Hypothalamus (tissue), 51 donors: Measurements from ENCODE around the gene EIPR1.
A peak's percentile ranks its signal among the peaks of the same experiment; 100 is the strongest.
"Not testable (repeated sequence)": the region's sequence is repeated elsewhere in the genome, so short reads cannot be mapped to it uniquely, and the experiment has no call there.

Experiments
- DNase-seq, 51 donors: peaks; one replicate each; lab custom pipeline; 2025; lab: John Stamatoyannopoulos, UW

Gene EIPR1

GRCh38 chr2:3200420-3200939, 177.1 kb downstream of the EIPR1 start:
- no peak for DNase-seq

GRCh38 chr2:3199627-3200345, 177.8 kb downstream of the EIPR1 start:
- no peak for DNase-seq

GRCh38 chr2:3198671-3199192, 178.9 kb downstream of the EIPR1 start:
- not testable (repeated sequence) for DNase-seq

DNA sequence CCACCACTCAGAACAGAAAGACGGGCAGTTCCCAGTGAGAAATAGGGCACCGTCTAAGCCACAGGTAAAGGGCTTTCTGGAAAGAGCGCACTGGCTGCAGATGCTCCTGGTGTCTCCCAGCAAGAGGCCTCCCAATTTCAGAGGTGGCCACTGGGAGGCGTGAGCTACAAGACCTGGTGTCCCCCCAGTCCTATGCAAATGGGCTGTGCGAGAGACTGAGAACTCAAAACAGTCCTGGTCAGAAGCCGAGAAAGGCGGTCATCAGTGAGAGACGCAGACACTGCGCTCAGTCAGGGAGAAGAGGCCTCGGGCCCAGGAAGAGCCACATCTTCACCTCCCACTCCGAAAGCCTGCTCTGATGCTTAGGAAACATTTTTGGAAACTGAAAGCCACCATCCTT, 179.5 kb downstream of the EIPR1 start:
- DNase-seq = no peak

- DNase-seq = no peak
These were observed 180.3 kb downstream of the EIPR1 start for GRCh38 chr2:3197308-3197707.

DNA sequence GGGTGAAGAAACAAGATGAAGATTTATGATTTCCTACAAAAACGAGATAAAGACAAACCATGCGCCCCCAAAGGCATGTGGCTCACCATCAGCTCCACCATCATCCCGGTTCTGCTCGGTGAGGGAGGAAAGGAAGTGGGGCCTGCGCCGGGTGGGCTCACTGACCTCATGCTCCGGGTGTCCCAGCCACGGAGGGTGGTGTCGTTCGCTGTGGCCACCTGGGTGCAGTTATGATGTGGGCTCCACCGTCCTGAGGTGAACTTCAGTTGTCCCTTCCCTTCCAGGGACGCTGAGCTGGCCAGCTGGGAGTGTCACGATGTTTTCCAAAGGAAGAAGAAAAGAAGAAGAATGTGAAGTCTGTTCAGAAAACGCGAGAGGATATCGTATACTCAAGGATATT, 180.9 kb downstream of the EIPR1 start:
- no peak for DNase-seq

DNA sequence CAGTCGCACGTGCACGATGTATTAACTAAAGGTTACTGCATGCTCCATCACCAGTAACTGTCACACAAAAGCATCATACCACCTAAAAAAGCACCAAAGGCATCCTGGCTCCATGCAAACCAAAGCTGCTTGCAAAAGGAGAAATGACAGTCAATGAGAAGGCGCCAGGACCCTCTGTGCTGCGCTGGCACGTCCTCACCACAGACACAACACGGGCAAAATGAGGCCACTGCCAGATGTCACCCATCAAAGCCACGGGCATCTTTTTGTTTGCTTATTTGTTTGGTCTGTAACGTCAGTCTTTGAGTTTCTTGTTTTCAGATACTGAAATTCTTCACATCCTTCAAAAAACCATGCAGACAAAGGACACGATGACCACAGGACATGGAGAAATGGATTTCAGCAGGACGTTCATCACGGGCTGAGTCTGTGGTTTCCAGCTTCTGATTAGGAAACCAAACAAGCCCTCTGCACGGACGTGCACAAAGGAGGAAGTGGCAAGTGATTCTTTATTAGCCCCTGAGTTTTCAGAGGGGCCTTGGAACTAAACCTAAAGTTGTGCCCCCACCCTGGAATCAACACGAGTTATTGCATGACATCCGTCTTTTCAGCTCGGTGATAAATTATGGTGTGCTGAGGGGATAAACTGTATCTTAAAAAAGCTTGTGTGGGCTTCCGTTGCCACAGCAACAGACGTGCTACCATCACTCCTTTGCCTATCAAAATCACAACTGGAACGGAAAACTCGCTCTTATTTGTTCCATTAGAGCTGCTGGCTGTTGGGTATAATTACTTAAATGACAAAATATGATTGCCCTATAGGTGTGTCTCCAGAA, 181.8 kb downstream of the EIPR1 start:
- DNase-seq = peak in 1 of 51 donors; percentile 53

DNA sequence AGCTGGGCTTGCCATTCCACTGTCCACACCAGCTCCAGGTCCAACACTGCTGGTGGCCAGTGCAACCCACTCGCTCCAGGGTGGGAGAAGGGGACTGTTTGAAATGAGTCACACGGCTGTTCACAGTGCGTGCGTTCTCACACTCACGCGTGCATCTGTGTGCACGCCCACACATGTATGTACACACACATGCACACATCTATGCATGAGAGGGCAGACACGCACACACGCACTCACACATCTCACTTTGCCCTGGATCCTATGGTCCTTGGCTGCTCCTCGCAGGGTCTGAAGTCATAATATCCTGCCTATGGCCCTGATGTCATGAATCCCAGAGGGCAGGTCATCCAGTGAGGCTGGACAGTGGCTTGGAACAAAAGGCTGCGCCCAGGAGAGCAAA, 182.8 kb downstream of the EIPR1 start:
- no peak for DNase-seq

DNA sequence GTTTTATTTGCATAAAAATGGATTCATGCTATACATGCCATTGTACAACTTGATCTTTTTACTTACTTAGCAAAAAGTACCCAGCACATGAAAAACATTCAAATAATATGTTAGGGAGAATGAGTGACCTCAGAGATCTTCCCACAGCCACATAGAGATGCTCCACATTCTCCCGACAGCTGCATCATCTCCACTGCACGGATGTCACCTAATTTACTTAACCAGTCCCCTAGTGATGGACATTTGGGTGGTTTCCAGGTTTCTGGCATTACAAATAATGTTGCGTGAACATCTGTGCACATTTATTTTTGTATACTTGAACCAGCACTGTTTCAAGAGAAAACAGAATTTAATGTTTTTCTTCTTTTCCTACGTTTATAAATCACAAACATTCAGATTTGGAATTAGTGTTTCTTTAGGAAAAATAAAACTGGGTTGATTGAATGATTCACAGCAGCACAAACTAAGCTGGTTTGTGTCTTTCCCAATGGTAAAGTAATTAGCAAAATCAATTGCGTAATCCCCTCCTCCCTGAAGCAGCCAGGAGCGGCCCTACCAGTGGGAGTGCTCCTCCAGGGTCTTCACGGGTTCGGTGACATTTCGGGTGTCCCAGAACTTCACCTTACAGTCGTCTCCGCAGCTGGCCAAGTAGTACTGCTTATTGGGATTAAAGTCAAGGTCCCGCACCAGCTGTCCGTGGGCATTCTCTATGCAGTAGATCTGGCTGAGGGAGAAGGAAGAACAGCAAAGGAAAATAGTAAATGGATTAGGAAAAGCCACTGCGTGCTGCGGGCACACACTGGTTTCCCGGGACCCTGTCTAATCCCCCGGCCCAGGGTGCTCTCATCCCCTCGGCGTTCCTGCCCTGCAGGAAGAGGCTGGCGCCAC, 183.9 kb downstream of the EIPR1 start:
- DNase-seq = peak in 1 of 51 donors; percentile 9

DNA sequence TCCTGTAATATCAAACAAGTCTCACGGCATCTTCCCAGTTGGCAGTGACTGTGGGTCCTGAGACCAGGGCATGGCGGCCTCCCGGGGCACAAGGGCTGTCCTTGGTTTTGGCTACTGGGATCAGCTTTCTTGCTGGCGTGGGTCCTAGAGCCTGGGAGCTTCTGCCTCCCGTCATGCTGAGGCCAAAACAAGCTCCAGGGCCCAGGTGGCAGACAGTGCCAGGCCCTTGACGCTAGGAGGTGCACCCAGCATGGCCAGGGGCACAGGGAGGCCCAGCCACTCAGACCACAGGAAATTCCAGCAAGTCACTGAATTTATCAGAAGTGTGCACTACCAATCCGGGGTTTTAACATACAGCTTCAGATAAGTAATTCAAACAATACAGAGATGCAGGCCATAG, 184.7 kb downstream of the EIPR1 start:
- no peak for DNase-seq

DNA sequence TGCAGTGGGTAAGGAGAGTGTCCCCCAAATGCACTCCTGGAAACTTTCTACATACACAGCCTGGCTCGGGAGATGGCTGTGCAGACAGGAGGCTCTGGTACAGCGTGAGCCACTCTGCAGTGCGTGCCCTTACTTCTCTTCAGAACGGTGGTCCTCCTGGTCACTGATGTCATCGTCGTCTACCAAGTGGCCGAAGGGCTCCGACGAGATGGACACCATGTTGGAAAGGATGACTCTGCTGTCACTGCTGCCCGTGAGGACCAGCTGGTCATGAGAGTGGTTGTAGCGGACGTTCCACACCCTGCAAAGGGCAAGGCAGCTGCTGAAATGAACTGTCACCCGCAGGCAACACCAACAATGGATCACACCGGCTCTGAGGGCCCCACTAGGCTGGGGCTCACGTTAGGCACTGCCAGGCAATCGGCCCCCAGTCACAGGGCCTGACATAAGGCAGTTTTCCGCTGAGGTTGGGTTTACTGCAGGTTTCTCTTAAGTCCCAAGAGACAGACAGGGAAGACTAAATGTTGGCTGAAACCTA, 185.3 kb downstream of the EIPR1 start:
- no peak for DNase-seq

- DNase-seq = no peak
These were observed 187.7 kb downstream of the EIPR1 start for GRCh38 chr2:3189961-3190360.

- peak in 24 of 51 donors; percentile 6 to 62 (median 36) for DNase-seq
These were observed 188.5 kb downstream of the EIPR1 start for GRCh38 chr2:3189076-3189591.

GRCh38 chr2:3188405-3188946, 189.1 kb downstream of the EIPR1 start:
- DNase-seq = no peak

- DNase-seq = no peak
These were observed 190.2 kb downstream of the EIPR1 start for GRCh38 chr2:3187467-3187866.

DNA sequence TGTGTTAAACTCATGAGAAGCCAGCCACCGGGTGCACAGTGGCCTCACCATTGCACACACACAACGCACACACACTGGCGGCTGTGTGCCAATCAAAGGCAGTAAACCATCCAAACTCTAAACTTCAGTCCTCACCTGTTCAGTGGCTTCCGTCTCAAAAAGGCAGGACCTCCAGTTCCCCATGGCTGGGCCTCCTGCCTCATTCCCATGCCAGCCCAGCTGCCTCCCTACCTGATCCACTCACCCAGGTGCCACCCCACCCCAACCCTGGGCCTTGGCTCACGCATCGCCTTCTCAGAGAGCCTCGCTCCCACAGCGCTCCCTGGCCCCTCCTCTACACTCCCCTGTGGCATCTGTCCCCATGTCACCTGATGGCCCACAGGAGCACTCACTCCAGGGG, 190.9 kb downstream of the EIPR1 start:
- DNase-seq = no peak

- no peak for DNase-seq
These were observed 191.7 kb downstream of the EIPR1 start for GRCh38 chr2:3185910-3186309.

DNA sequence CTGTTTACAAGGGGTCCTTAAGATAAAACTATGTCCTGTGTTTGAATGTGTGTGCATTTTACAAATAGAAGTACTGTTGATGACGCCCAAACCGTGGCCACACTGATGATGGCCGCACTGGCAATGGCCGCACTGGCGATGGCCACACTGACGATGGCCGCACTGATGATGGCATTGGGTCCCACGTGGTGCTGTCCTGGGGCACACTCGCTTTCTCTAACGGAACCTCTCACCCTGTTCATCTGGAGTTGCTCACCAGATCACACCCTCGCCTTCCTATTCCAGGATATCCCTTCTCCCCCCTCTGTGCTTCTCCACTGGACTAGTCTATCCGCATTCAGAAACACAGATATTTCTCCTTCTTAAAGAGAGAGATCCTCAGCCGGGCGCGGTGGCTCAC, 192.4 kb downstream of the EIPR1 start:
- DNase-seq = no peak

GRCh38 chr2:3184167-3184566, 193.5 kb downstream of the EIPR1 start:
- DNase-seq = no peak

DNA sequence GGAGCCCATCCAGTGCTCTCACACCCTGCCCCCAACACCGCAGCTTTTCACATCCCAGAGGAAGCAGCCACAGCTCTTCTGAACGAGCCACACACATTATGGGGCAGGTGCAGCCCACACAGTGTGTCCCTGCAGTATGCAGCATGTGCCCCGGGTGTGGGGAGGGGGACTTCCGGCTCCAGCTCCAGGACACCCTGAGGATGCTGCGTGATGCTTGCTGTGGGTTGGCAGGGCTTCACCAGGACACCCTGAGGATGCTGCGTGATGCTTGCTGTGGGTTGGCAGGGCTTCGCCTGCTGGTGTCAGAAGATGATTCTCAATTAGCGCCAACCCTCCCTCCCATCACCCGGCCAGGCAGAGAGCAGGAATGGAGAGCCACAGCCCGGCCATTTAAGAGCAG, 193.9 kb downstream of the EIPR1 start:
- DNase-seq = no peak
